PC-3 (cell line): ENCODE results near the gene ITCH. TPM values are rescaled to one million over a fixed set of nuclear protein-coding genes. Genes with fewer than 3 reads are reported as not detected.

Experiments
- ATAC-seq: fragments of 200-7000 bp; cut with Tn5 transposase; 2 replicates; pipeline ENCODE4 v1.9.1; 2020; ENCODE audit warnings: mild to moderate bottlenecking, moderate library complexity
- BruUV-seq: library from RNA; stranded (reverse); fragments of 400-500 nt; replicated peaks from 2 replicates; lab custom pipeline; 2021; lab: Mats Ljungman, UMichigan
- CTCF ChIA-PET: fragments of 300-600 bp; sonication (Branson Sonifier 250); formaldehyde crosslinking; loops from one replicate; lab custom pipeline; 2022; ENCODE audit warnings: antibody characterized with exemption; lab: Charles Lee
- POLR2A ChIA-PET: fragments of 300-600 bp; sonication (Branson Sonifier 250); formaldehyde crosslinking; loops from one replicate; lab custom pipeline; 2022; ENCODE audit warnings: antibody characterized with exemption; ENCODE audit not compliant: unreplicated experiment; lab: Charles Lee
- DNase-seq: peaks from one replicate; pipeline ENCODE4 v3.0.0-alpha.2; 2015
- H2AFZ ChIP-seq: fragments of 300-600 bp; sonication (generic); 2 replicates; pipeline ENCODE4 v1.6.0; 2016; ENCODE audit warnings: antibody characterized with exemption, low read length
- H3F3A ChIP-seq: fragments of 300-600 bp; sonication (generic); one replicate; pipeline ENCODE4 v1.6.0; 2017; ENCODE audit warnings: antibody characterized with exemption, low read length, control low read depth, mild to moderate bottlenecking; ENCODE audit not compliant: unreplicated experiment
- H3K27ac ChIP-seq: fragments of 300-600 bp; sonication (generic); 2 replicates; pipeline ENCODE4 v1.5.1; 2016; ENCODE audit warnings: mild to moderate bottlenecking, low read length
- H3K27me3 ChIP-seq: fragments of 300-600 bp; sonication (generic); 2 replicates; pipeline ENCODE4 v1.6.1; 2016; ENCODE audit warnings: low read length, mixed read lengths
- H3K36me3 ChIP-seq: fragments of 300-600 bp; sonication (generic); 2 replicates; pipeline ENCODE4 v1.6.1; 2016; ENCODE audit warnings: low read depth, mixed run types, low read length, mixed read lengths
- H3K4me1 ChIP-seq: fragments of 300-600 bp; sonication (generic); 2 replicates; pipeline ENCODE4 v1.5.1; 2016; ENCODE audit warnings: low read length; ENCODE audit not compliant: insufficient read depth
- H3K4me2 ChIP-seq: fragments of 300-600 bp; sonication (generic); 2 replicates; pipeline ENCODE4 v1.6.0; 2016; ENCODE audit warnings: low read length
- H3K4me3 ChIP-seq: fragments of 300-600 bp; sonication (generic); 2 replicates; pipeline ENCODE4 v1.5.1; 2016; ENCODE audit warnings: mild to moderate bottlenecking, low read length, mixed read lengths
- H3K79me2 ChIP-seq: fragments of 300-600 bp; sonication (generic); 2 replicates; pipeline ENCODE4 v1.6.1; 2017; ENCODE audit warnings: low read length, mixed read lengths
- H3K9ac ChIP-seq: fragments of 300-600 bp; sonication (generic); 2 replicates; pipeline ENCODE4 v1.6.0; 2016; ENCODE audit warnings: mild to moderate bottlenecking, low read length
- H3K9me2 ChIP-seq: fragments of 300-600 bp; sonication (generic); replicated peaks from 2 replicates; pipeline ENCODE4 v1.6.1; 2016; ENCODE audit warnings: mixed run types, low read length, mixed read lengths
- H3K9me3 ChIP-seq: fragments of 300-600 bp; sonication (generic); 2 replicates; pipeline ENCODE4 v1.6.1; 2016; ENCODE audit warnings: low read length, mixed read lengths
- H4K20me1 ChIP-seq: fragments of 300-600 bp; sonication (generic); 2 replicates; pipeline ENCODE4 v1.6.1; 2016; ENCODE audit warnings: low read length, mixed read lengths
- EZH2 ChIP-seq: fragments of 300-600 bp; sonication (generic); IDR thresholded peaks from one replicate; pipeline ENCODE4 v1.6.1; 2017; ENCODE audit warnings: antibody characterized with exemption, mild to moderate bottlenecking, low read length; ENCODE audit not compliant: unreplicated experiment
- EZH2phosphoT487 ChIP-seq: fragments of 300-600 bp; sonication (generic); IDR thresholded peaks from 2 replicates; pipeline ENCODE4 v1.6.1; 2018; ENCODE audit warnings: mild to moderate bottlenecking, antibody characterized with exemption, low read length, borderline replicate concordance
- intact Hi-C: fragments of 100-400 bp; cut with micrococcal nuclease; formaldehyde crosslinking; loops from 2 replicates; pipeline ENCODE4 v1.9.0; 2023
- total RNA-seq: library from RNA; depleted of rRNA; stranded (reverse); fragments of >200 nt; gene quantifications from 2 replicates; pipeline ENCODE4 v1.2.3, GENCODE V29; 2014
- TF ChIP-seq, protein P1 (sequence below): fragments of 300-600 bp; sonication (generic); conservative IDR thresholded peaks from 2 replicates; pipeline ENCODE4 v1.5.1; 2017; ENCODE audit warnings: antibody characterized with exemption, low read depth, mild to moderate bottlenecking, low read length

Gene ITCH
- total RNA-seq, 1 experiment from 2014 or later = 54.8 TPM

DNA sequence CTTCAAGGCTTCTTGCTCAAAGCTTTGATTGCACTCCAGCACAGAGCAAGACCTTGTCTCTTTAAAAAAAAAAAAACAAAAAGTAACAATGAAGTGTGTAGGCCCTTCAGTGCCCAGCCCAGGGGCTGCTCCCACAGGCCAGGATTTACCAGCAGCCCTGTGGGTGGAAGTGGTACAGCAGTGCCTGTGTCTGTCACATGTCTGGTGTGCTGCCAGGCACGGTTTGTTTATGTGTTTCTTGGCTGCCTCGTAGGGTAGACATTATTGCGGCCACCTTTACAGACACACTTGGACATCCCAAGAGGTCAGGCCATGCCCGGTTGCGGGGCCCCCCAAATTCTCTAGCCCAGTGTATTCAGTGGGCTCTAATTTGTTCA is 165.8 kb downstream of the ITCH start:
- peaks cover 35% of the 10 kb centered on the region for H3K36me3 ChIP-seq
- no TSS peak for BruUV-seq
- intact Hi-C loops = no loop called here
- no peak overlapping the region for H3K9ac ChIP-seq
- no peak for DNase-seq
- H3F3A ChIP-seq = peaks cover 5% of the 10 kb centered on the region
- peaks cover 33% of the 10 kb centered on the region for H3K79me2 ChIP-seq
- peaks cover 28% of the 10 kb centered on the region for H3K4me1 ChIP-seq
- POLR2A ChIA-PET = no interaction called here
- no peak overlapping the region for H3K4me2 ChIP-seq
- no peaks in the 10 kb centered on the region for H3K9me2 ChIP-seq
- H3K27me3 ChIP-seq = no peaks in the 10 kb centered on the region
- H3K27ac ChIP-seq = no peak overlapping the region
- no peak overlapping the region for H3K4me3 ChIP-seq
- peaks cover under 1% of the 10 kb centered on the region; the same call in 1 of the 2 replicates for H4K20me1 ChIP-seq
- H2AFZ ChIP-seq = no peak overlapping the region
- CTCF ChIA-PET = no interaction called here
- ATAC-seq = no peak
- H3K9me3 ChIP-seq = no peaks in the 10 kb centered on the region
- TF ChIP-seq EZH2phosphoT487 = no peak
- TF ChIP-seq, protein P1, sequence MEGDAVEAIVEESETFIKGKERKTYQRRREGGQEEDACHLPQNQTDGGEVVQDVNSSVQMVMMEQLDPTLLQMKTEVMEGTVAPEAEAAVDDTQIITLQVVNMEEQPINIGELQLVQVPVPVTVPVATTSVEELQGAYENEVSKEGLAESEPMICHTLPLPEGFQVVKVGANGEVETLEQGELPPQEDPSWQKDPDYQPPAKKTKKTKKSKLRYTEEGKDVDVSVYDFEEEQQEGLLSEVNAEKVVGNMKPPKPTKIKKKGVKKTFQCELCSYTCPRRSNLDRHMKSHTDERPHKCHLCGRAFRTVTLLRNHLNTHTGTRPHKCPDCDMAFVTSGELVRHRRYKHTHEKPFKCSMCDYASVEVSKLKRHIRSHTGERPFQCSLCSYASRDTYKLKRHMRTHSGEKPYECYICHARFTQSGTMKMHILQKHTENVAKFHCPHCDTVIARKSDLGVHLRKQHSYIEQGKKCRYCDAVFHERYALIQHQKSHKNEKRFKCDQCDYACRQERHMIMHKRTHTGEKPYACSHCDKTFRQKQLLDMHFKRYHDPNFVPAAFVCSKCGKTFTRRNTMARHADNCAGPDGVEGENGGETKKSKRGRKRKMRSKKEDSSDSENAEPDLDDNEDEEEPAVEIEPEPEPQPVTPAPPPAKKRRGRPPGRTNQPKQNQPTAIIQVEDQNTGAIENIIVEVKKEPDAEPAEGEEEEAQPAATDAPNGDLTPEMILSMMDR = no peak
- TF ChIP-seq EZH2 = no peak

DNA sequence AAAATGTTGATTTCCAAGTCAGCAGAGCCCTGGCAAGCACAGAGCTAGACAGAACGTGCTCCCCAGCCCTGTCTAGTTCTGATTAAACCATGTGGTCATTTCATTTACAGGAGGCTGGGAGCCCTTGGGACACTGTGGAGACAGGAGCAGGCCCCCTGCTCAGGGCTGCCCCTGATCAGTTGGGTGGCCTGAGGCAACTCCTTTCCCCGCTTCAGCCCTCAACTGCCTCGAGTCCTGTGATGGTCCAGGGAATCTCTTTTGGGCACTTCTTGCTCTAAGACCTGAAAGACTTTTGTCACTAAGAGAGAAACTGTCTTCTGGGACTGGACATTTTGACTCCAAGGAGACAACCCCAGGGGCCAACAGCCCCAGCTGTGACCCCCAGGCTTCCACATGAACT is 166.7 kb downstream of the ITCH start:
- H3K9me3 ChIP-seq = no peaks in the 10 kb centered on the region
- no peak overlapping the region for H3K4me3 ChIP-seq
- no peaks in the 10 kb centered on the region for H3K9me2 ChIP-seq
- ChIA-PET CTCF (no interaction called here), POLR2A (no interaction called here)
- ATAC-seq (no peak), DNase-seq (no peak)
- H3K27ac ChIP-seq = no peak overlapping the region
- H3F3A ChIP-seq = peaks cover 5% of the 10 kb centered on the region
- intact Hi-C loops = no loop called here
- H3K4me1 ChIP-seq = peaks cover 20% of the 10 kb centered on the region
- no peaks in the 10 kb centered on the region for H3K27me3 ChIP-seq
- TF ChIP-seq, protein P1 = no peak
- TF ChIP-seq EZH2phosphoT487 (no peak), EZH2 (no peak)
- H3K9ac ChIP-seq = no peak overlapping the region
- H4K20me1 ChIP-seq = no peaks in the 10 kb centered on the region; the same call in 1 of the 2 replicates
- H3K4me2 ChIP-seq = no peak overlapping the region
- no peak overlapping the region for H2AFZ ChIP-seq
- peaks cover 39% of the 10 kb centered on the region for H3K36me3 ChIP-seq
- no TSS peak for BruUV-seq
- H3K79me2 ChIP-seq = peaks cover 24% of the 10 kb centered on the region

DNA sequence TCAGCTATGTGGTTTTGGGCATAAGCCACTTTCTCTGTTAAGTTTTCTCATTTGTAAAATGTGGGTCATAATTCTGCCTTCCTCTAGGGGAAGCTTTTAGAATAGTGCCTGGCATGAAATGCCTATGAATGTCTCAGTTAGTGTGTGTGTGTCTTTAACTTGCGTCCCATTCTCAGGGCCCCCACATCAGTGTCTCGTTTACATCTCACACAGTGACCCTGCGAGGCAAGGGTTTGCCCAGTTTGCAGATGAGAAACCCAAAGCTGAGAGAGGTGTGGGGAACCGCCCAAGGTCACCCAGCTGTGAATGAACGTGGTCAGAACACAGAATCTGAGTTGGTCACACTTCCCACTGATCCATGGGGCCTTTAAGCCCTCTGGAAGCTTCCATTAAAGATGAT is 167.3 kb downstream of the ITCH start:
- Histone ChIP-seq H3K27me3 (no peaks in the 10 kb centered on the region), H3K4me3 (no peak overlapping the region), H4K20me1 (no peaks in the 10 kb centered on the region; the same call in 1 of the 2 replicates), H2AFZ (no peak overlapping the region), H3K36me3 (peaks cover 39% of the 10 kb centered on the region), H3K27ac (no peak overlapping the region), H3K9me2 (no peaks in the 10 kb centered on the region), H3K9me3 (no peaks in the 10 kb centered on the region), H3K79me2 (peaks cover 19% of the 10 kb centered on the region; the same call in 1 of the 2 replicates), H3K4me1 (peaks cover 14% of the 10 kb centered on the region), H3K9ac (no peak overlapping the region), H3F3A (peaks cover 2% of the 10 kb centered on the region), H3K4me2 (no peak overlapping the region)
- ATAC-seq = no peak
- no peak for DNase-seq
- BruUV-seq = no TSS peak
- TF ChIP-seq, protein P1 = no peak
- no peak for TF ChIP-seq EZH2phosphoT487
- TF ChIP-seq EZH2 = no peak
- POLR2A ChIA-PET = no interaction called here
- CTCF ChIA-PET = no interaction called here
- intact Hi-C loops = no loop called here
